GM19455 (cell line): ENCODE measurements around the gene FYB2.

Experiments used
- ATAC-seq: cut with Tn5 transposase; IDR thresholded peaks from one replicate; pipeline ENCODE4 v1.9.1; 2021; ENCODE audit not compliant: unreplicated experiment

The FYB2 gene

DNA sequence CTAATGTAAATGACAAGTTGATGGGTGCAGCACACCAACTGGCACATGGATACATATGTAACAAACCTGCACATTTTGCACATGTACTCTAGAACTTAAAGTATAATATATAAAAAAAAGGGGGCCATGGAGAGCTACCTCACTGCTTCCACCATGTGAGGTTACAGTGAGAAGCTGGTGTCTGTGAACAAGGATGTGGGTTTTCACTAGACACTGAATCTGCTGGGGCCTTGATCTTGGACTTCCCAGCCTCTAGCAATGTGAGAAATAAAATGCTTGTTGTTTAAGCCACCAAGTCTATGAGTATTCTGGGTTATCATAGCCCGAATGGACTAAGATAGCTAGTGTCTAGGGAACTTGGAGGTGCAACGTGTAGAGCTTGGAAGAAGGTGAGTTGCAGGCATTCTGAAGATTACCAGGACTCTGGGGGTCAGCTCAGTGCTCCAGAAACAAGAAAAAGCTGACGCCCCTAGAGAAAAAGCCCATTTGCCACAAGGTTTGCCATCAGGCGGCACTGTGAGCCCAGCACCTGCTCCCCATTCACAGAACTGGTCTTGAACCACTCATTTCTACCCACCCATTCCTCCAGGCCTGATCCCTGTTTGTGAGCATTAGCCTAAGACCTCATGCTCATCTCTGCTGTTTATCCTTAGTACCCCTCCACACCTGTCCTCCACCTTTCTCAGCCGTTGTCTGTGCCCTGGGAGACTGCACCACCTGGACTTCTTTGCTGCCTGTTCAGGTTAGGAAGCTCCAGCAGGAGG lies 15.1 kb upstream of the FYB2 start:
- no peak for ATAC-seq

DNA sequence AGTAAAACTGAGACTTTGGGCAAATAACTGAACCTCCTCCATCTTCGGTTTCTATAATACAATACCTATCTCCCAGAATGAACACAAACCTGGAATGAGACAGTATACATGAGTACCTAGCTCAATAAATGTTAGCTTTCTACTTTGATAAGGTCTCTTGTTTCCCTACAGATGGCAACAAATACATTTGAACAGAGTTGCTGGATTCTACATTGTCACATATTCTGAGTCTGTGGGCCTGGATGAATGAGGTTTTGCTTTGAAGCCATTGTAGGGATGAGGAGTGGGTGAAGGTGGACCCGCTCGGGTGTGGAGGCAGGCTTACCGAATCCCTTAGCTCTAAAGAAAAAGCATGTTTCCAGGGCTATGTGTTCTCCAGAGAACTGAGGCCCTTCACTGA lies 13.9 kb upstream of the FYB2 start:
- ATAC-seq: no peak

DNA sequence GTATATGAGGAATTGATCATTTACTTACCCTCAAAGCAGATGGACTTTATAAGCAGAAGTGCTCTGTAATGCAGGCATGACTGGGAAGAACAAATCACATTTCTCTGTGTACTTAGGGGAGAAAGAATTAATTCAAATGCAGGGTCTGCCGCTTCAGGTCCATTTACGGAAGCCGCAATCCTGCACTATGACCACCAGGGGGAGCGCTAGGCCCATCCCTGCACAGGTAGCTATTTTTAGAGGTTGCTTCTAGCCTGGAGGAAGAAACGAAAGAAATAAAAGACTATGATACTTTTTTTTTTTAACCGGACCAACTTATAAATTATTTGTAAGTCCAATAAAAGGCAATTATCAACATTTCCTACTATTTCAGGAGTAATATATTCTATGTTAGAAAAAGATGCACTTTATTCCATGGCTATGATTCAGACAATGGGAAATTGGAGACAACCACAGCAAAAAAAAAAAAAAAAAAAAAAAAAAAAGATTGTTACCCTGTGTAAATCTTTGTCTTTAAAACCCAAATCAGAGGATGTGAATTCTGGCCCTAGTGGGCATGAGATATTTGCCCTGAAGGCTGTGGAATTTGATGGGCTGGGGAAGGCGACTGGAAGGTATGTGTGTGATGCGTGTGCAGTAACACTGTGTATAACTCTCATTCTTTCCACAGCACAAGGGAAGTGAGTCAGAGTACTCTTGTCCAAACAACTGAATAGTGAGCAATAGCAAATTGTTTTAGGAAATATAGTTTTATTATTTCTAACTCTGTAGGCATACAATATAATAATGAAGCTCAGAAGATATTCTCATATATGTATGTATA lies 12.9 kb upstream of the FYB2 start:
- ATAC-seq: peak; percentile 91

DNA sequence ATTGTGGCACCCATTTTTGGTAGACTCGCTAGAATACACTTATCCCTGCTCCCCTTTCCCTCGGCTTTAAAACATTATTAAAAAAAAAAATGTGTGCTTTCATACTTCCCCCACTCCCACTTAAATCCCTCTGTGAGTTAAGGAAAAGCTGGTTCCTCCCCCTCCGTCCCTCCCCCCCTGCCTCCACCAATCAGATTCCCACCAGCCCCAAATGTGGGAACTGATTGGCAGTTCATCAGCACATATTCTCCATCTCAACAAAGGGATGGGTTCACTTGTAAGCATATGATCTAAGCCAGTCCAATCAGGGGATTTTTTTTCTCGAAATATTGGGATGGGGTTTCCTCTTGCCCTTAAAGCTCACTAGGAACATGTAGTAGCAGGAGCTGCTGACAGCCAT lies 10.8 kb upstream of the FYB2 start:
- no peak for ATAC-seq

DNA sequence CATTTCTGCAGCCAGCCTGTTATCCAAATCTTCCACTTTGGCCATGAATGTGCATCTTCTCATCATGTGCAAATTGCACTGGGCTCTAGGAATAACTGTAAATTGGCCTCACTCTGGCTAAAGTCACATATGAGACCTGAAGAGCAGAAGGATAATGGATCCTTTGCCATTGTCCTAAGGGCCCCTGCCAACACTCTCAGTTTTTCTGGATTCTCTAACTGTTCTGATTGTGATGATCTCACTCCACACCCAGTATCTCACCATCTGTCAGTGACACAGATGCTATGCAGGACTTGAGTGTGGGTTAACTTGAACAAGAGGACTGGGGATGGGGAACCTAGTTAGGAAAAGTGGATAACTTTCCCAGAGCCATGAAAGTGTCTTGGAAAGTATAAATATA lies 8.5 kb upstream of the FYB2 start:
- no peak for ATAC-seq

DNA sequence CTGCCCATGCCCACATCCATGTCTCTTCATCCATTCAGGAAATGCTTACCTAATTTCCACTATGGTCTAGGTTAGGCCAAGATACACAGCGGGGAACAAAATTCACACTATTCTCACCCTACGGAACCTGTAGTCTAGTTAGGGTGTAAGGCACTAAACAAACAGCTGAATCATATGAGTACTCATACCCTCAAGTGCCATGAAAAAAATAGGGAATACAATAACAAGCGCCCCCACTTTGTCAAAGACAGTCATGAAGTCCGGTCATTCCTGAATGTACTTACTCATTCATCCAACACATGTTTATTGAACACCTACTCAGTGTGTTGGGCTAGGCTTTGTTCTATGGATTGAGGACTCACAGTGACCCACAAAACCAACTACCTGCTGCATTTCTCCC lies 6.2 kb upstream of the FYB2 start:
- ATAC-seq: no peak

DNA sequence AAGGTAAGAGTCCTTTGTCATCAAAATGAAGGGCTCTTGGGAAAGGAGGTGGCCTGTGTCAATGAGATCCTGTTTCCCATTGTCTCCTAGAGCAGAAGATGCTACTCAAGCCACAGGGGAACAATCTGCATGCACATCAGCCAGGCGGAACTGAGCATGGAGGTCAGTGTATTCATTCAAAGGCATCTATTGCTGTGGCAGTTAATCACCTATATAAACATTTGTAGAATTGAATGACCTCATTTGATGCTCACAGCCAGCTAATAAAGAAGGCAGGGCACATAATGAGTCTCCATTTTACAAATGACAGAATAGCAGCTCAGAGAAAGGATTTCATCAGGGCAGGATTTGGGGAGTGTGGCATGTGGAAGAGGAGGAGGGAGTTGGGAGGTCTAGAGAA lies 5.7 kb upstream of the FYB2 start:
- no peak for ATAC-seq

DNA sequence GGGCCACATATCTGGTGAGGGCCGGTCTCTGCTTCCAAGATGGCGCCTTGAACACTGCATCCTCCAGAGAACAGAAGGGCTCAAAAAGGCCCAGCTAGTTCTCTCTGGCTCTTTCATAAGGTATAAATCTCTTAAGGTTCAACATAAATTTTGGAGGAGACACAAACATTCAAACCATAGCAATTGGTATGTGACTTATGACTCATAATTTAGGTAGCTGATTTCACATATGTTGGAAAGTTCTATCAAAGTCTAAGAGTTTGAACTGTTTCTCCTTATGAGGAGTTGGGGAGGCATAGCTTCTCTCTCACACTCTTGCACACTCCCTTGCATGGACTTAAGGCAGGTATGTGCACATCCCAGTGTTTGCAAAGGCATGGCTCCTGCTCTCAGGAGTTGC lies 5.1 kb upstream of the FYB2 start:
- no peak for ATAC-seq

DNA sequence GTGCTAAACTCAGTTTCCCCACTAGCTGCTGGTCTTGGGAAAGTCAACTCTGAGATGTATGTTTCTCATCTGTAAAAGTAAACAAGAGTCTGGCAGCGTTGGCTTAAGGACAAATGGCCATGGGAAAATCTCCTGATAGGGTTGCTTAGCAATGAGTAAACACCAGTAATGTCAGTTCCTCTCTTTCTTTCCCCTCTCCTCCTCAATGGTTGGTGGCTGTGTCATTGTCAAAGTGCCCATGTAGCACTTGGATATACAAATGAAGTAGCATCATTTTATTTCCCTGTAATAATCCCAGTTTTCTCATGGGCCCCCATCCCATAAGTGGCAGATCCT lies 2.2 kb upstream of the FYB2 start:
- no peak for ATAC-seq

DNA sequence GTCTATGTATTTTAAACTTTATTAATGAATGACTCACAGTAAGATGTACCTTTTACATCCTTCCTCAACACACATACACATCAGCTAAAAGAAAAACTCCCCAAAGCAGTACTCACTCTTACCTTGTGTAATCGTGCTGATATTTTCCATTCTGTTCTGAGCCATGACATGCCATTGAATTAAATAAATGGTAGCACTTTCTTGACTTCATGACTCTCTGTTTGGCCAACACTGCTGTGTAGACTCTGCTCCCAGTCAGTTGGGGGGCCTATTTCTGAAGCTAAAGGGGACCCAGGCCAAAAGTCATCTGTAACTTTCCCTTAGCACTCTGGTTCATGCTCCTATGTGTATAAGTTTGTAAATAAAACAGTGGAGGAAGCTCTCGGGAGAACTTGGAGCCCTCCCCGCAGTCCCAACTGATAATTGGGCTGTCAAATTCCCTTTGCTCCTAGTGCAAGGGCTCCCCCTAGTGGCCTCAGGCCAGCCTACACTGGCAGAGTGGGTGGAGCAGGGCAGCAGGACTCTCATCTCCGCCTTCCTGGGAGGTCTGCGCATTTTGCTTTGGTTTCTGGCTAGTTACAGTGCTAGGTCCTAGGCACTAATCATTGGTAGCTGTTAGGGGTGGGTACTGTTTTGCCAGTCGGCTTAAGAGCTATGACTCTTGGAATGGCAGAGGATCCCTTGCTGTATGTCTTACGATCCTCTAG lies 1.7 kb upstream of the FYB2 start:
- ATAC-seq: peak; percentile 88

DNA sequence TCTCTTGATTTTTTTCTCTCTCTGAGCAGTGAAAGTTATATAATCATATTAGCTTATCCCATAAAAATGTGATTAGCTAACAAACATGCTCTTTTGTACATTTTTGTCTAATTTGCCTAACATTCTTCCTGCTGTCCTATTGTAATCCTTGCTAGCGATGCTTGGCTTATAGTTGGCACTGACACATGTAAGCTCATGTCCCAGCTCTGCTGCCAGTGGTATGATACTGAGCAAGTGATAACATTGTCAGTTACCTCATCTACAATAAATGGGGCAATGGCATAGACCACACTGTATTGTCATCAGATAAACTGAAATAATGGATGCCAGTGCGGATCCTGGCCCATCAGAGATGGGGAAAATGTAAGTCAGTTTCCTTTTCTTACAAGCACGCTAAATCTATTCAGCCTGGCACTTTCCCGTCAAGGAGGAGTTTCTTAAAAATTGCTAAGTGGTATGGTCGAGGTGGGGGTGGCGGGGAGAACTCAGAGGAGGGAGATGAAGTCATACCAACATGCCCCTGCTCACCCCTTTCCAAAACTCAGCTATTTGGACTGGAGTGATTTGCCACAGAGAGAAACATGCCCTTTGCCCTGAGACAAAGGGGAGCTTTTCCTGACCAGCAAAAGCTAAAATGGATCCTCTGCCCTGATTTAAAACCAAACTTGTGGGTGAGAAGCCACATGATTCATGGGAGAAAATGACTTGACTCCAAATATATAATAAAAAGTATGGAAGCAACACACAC lies 1.3 kb downstream of the FYB2 start:
- no peak for ATAC-seq

DNA sequence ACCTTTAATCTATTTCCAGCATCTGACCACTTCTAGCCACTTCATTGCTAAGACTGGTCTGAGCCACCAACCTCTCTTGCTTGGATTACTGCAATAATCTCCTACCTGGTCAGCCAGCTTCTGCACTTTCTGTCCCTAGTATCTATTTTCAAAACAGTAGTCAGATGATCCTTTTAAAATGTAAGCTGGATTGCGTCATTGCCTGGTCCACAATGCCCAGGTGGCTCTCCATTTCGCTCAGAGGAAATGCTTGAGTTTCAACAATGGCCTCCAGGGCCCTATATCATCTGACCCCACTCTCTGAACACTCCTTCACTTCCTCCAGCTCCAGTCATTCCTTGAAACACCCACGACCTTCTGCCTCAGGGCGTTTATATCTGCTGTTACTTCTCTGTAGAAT lies 2.3 kb downstream of the FYB2 start:
- no peak for ATAC-seq

DNA sequence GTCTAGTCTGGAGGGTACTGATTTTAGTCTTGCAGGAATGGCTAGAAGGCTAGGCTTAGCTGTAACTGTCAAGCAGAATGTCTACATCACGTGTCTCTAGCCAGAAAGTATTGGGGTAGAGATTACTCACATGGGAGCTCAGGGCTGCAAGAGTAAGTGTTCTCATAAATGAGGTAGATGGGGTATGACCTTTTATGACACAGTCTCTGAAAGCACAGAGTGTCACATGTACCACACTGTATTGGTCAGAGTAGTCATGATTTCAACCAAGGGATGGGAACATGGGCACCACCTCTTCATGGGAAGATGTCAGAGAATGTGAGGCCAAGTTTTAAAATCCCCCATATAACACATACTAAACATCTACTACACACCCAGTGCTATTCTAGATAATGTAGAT lies 2.9 kb downstream of the FYB2 start:
- no peak for ATAC-seq

DNA sequence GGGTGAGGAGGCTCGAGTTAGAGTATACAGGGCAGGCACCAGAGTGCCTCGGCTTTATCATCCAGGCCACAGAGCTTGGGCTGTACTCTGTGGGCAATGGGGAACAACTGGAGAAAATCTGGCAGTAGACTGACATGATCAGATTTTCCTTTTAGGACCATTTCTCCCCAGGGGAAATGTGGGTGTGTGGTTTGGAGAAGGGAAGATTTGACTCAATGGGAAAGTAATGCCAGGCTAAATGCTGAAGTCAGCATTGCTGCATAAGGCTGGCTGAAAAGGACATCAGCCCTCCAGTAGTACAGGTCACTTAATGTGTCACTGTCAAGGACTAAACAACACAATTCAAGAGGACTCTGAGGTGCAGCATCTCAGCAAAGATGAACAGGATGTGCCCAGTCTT lies 5.0 kb downstream of the FYB2 start:
- ATAC-seq: no peak

DNA sequence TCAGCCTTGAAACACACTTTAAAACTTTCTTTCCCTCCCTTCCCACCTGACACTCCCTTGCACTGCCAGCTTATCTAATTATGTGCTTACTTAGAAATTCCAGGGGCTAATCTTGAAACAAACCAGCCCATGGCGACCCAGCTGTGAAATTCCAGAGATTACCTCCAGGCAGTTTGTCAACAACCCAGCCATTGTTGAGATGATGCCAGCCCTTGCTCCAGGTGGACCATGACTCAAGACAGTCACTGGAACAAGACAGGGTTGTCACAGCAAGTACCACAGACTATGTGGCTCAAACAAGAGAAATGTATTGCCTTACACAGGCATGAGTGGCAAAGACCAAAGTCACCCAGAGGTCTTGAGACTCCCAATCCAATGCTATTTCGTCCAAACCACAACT lies 7.9 kb downstream of the FYB2 start:
- ATAC-seq: no peak

DNA sequence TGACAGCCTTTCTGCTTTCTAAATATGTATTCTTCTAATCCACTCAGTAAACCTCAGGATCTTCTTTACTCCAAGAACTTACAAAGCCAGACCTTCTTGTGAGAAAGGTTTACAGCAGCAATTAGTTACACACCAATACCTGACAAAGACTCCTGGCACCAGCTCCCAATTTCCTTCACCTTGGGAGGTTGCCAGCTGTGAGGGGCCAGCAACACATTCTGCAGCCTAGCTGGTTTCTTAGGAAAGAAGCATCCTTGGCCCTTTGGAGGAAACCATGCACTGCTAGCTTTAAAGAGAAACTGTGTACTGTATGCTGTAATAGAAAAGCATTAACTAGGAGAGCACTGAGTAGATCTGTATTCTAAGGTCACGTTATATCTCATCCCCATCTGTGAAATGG lies 10.8 kb downstream of the FYB2 start:
- no peak for ATAC-seq

DNA sequence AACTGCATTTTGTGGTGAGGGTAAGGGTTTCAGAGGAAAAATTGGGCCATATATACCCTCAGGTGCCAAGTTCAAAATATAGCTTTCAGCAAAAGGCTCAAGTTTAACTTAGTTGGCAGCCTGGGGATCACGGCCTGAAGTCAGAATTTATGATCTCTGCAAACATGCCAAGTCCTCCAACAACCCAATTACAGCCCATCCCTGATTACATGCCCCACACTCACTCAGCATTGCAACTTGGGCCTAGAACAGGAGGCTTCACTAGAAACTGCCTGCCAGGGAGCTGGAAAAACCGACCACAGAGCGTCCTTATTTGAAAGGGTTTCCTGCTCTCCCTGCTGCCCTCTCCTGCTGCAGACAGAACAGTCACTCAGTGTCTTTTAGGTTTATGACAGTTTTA lies 12.4 kb downstream of the FYB2 start:
- ATAC-seq: no peak

DNA sequence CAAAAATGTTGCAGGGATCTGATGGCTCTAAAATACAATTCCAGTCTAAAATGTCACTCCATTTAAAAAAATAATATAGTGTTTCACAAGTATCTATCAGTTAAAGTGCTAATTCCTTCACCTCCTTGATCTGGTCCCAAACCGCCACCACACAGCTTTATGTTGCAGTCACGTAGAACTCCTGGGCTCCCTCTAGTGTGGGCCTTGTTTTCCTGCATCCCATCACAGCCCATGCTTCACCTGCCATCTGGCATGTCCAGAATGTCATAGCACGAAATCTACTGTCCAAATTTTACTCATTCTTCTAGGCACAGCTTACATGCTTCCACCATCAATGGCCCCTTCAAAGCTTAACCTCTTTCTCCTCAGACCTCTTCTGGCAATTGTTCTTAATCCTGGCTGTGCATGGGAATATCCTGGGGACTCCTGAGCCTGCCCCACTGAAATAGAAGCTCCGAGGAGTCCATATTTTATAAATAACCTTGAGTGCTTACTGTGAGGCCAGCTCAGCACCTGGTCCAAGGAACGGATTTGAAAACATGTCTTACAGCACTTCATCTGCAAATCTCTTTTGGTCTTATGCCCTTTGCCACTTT lies 15.5 kb downstream of the FYB2 start:
- no peak for ATAC-seq

DNA sequence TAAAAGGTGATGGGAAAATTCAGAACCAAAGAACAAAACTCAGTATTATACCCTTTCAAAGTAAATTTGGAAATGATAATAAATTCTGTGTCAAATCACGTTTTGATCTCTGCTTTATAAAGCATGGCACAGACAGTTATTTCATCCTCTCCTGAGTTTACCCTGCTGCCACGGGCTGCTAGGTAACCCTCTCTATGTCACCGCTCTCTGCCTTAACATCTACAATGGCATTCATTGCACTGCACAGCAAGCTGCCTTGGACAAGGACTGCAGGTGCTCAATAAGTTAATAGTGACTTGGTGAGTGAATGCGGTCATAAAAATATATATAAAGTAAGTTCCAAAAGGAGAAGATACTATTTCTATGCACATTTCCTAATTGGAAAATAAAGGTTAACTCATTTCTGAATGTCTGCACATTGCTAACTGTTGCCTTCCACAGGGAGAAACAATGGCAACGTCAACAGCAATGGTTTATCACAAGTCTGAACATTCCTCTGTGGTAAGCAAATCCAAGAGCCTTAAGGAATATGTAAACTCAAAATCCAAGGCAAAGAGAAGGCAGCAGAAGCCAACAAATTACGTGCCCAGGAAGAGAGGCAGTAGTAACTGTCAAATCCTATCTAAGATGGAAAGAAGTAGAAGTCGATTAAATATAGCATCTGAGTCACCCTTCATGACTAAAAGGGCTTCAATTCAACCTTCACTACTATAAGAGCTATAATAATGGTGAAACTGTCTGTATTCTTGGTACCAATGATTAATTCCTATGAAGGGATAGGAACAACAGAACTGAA lies 19.4 kb downstream of the FYB2 start:
- ATAC-seq: no peak

DNA sequence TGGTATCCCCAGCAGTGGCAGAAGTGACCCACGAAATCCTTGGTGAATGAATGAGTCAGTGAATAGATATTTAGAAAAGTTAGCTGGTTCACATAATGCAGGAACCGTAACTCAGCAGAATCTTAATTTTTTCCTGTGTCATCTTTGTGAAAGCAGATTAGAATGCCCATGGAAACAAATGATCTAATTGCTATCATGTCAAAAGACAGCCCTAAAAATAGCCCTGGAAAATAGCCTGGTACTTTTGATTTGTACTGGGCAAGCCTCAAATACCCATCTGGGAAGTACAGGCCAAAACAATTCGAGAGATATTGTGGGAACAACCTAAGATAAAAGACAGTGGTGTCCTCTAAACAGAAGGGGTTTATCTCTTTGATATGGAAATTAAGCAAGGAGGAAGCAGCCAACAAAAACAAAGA lies 21.1 kb downstream of the FYB2 start:
- no peak for ATAC-seq
